H4 (cell line): ENCODE results near the gene ADGRL3. TPM values are rescaled to one million over a fixed set of nuclear protein-coding genes. Genes with fewer than 3 reads are reported as not detected.

Experiments
- DNase-seq: peaks from one replicate; pipeline ENCODE4 v3.0.0-alpha.2; 2015; ENCODE audit warnings: low spot score
- total RNA-seq: library from RNA; depleted of rRNA; stranded (reverse); fragments of >200 nt; shearing (Covaris generic); gene quantifications from 2 replicates; pipeline ENCODE4 v1.2.3, GENCODE V29; 2014

Gene ADGRL3
- total RNA-seq, 1 experiment from 2014 or later, result not detected

GRCh38 chr4:62115216-62115615 lies 915.1 kb downstream of the ADGRL3 start:
- DNase-seq, result no peak

GRCh38 chr4:62117886-62118285 lies 917.8 kb downstream of the ADGRL3 start:
- DNase-seq, result no peak

- DNase-seq, result no peak
These were observed 918.4 kb downstream of the ADGRL3 start for GRCh38 chr4:62118558-62118957.

- no peak for DNase-seq
These were observed 919.1 kb downstream of the ADGRL3 start for GRCh38 chr4:62119195-62119594.

- DNase-seq, result no peak
These were observed 926.1 kb downstream of the ADGRL3 start for GRCh38 chr4:62126064-62126732.
